HG02759 (cell line): ENCODE results near the gene CRABP2.
A peak's percentile ranks its signal among the peaks of the same experiment; 100 is the strongest.

Source experiments
- ATAC-seq: cut with Tn5 transposase; IDR thresholded peaks from one replicate; pipeline ENCODE4 v1.9.1; 2021; ENCODE audit warnings: mild to moderate bottlenecking, moderate library complexity; ENCODE audit not compliant: unreplicated experiment

The CRABP2 gene

DNA sequence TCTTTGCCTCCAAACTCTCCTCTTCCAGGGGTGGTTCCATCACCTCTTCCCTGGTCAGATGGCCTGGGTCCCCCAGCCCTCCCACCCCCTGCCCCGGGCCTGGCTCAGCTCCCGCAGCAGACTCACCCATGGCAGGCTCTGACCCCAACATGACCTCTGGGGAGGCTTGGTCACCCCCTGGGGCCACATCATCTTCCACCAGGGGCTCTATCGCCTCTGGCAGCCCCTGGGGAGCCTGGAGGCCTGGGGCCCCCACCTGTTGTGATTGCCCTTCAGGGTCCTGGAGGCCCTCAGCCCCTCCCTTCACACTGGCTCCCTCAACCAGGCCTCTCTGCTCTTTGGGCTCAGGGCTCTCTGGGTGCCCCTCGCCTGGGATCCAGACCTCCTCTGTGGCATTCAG lies 34.6 kb downstream of the CRABP2 start:
- ATAC-seq, result no peak

DNA sequence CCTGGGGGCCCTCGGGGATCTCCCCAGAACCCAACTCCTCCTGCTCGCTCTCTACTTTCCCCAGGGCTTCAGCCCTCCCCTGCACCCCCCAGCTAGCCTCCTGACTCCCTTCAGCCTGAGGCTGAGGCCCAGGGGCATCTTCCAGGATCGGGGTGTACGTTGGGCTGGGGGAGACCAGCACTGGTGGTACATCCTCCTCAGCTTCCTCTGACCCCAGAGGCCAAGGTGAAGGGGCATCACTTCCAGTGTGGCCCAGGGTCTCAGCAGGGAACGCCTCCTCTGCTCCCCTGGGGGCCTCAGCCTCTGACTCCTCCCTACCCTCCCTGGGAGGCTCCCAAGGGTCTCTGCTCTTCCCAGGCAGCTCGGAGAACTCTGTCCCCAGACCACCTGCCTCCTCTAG lies 35.0 kb downstream of the CRABP2 start:
- ATAC-seq, result no peak

DNA sequence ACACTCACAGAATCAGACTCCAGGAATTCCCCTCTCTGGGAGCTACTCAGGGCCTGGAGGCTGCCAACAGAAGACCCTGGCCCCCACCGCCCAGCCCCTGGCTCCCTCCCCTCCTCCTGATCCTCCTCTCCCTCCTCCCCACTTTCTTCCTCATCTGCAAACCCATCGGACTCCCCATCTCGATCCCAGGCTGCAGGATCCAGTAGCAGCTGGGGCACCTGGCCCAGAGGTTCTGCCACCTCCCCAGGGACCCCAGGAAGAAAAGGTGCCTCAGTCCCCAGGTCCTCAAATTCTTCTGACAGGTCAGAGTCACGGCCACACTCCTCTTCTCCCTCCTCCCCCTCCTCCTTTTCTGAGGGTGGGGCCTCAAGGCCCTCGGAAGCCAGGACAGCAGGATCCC lies 35.6 kb downstream of the CRABP2 start:
- ATAC-seq, result no peak

DNA sequence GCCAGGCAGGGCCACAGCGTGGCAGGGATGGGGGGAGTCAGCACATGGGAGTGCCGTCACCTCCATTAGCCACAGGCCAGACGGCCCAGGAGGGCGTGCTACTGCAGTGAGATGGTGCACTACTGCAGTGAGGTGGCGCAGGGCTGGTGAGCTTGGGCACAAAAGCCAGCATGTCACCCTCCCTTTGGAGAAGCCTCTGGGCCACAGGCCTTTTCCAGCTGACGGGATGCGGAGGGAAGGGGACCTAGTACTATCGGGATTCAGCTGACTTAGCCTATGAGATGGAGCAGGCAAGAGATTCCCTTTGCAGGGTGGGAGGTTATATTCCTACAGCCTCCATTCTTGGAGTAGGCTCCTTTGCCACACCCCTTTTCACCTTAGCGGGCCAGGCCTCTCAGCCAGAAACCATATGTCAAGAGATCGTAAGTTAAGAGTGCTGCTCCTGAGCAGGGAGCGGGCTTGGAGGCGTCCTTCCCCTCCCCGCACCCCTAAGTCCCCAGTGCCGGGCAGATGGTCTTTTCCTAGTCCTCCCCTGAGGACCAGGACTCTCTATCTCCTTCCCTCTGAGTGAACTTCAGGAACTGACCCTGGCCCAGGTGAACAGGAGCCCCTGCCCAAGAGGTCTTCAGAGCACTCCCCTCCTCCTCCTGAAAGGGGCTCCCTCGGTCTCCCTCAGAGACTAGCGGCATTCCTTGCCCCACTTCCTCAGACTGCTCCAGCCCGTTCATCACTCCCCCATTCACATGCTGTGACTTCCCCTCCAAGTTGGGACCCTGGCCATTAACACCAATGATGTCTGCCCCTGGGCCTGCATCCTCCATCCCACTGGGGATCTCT lies 36.4 kb downstream of the CRABP2 start:
- ATAC-seq, result no peak

DNA sequence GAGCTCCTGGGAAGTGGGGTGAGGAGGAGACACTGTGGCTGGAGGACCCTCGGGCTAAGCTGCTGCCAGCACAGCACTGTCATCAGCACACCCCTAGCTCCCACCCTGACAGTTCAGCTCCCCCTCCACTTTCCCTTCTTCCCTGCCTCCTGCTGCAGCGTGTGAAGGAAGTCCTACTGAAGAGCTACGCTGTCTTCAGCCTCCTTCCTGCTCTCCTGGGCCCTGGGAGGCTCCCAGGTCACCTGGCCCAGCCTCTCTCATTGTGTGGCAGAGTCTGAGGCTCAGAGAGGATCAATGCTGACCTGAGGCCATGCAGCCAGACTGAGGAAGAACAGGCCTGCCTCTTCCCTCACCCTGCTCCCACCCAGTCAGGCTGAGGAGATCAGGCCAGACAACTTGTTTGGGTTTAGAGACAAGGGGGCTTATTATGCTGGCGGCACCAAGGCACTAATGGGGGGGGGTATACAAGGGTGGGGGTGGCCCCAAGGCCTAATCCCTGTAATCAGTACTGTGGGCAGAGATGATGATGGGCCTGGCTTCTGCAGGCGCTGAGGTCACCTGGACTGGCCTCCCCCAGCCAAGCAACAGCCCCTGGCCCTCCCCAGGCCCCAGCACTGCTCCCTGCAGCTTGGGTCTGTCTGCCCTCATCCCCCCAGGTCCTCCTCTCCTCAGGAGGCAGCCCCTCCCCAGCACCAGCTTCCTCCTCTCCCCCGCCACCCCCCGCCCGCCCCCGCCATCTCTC lies 37.2 kb downstream of the CRABP2 start:
- ATAC-seq, result no peak

DNA sequence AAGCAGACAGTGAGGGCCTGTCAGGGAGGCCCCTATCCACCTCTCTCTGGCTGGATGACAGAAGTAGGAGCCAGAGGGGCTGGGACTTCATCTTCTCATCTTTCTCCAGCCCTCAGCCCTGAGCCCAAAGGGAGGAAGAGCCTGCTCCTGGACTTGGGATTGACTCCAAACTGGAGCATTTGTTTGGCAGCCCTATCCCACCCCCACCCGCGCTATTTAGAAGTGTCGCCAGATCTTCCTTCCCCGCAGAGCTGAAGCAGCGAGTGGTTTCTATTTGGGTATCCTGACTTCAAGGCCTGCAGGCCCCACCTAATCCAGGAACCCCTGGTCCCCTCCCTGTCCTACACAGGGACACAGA lies 37.8 kb downstream of the CRABP2 start:
- ATAC-seq, result no peak

DNA sequence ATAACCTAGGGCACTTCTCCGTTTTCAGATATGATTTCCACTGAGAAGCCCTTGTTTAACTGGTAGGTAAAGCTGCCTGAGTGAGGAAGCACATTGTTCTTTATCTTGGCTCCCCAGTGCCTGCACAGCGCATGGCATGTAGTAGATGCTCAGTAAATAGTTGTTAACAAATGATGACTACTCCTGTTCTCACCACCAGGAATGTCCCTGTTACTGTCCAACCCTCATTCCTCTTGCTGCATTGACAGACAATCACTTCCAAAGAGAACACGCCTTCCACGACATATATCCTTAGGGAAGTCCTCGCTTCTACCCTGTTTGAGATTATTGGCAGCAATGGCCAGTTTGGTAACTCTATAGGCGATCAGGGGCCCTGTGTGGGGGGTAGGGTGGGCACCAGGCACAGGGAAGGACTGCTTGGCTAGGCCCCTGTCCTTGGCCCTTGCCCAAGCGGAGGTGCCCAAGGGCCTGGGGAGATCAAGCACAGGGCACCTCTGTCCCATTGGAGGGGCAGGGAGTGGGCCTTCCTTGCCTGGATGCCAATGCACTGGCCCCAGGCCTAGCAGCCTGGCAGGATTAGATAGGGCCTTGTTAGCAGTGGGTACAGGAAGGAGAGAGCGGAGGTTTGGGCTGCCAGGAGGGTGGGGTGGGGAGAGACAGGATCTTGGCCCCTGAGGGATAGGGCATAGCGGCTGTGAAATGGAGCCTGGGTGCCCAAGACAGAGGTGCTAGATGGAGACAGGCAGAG lies 38.3 kb downstream of the CRABP2 start:
- ATAC-seq, result no peak

DNA sequence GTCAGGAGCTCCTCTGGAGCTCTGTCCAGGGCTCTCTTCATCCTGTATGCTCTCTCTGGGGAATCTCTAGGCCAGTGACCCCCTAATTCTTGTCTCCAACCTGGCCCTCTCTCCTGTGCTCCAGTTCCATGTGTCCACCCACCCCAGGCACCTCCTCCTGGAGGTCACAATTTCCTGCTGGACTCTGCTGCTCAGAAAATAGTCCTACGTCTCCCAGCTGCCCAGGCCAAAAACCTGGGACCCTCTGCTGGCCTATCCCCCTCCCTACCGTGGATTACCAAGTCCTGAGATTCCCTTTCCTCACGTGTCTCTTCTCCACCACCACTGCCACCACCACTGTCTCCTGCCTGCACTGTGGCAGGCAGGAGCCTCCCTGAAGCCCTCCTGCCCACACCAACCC lies 39.8 kb downstream of the CRABP2 start:
- no peak for ATAC-seq

DNA sequence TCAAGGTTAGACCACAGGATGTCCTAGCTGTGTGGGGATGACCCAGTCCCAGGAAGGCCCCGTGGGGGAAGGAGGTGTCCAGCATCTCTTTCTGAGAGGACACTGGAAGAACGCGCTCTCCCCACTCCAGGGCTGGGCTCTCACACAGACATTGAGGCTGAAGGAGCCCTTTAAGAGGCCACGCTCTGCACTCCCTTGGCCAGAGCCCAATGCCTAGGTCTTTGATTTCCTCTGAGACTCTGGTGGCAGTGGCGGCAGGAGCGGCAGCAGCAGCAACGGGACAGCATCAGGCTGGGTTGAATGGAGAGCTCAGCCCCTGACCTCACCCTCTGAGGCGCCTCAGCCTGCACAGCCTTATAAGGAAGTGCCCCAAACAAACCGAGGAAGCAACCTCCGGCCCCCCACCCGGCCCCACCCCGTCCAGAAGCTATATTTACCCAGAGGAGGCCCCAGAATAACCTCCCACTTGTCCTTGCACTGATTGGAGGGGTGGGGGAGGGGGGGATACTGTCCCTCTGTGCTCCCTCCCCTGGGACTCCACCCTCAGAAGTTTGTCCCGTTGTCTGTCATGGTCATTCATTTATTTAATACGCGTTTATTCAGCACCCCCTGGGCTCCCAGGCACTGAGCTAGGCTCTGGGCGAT lies 40.5 kb downstream of the CRABP2 start:
- ATAC-seq, result no peak

DNA sequence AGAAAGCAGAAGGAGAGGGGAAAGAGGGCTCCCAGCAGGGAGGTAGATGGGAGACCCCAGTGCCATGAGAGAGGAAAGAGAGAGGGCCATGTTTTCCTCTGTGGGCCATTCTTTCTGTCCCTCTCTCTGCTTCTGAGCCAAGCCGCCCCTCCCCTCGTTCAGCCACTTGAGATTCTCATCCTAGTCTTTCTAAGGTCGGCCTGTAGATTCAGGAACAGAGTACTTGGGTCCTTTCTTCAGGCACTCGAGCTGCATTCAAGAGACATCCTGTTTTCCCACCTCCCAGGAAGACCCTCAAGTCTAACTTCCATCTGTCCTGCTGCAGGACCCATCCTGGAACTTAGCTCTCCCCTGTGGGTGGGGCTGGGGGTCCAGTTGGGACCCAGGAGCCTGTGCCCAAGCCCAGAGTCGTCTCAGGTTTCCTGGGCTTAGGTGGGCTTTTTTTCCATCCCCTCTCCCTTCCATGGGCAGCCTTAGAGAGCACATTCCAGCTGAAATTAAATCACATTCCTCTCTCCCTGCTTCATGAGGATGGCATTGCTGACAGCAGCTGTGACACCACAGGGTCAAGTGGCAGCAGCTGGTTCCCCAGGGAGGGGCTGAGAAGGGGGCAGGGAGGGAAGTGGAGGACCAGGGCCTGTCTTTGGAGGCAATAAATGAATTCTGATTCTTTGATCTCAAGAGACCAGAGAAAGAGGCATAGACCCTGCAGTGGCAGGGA lies 41.2 kb downstream of the CRABP2 start:
- ATAC-seq, result no peak

DNA sequence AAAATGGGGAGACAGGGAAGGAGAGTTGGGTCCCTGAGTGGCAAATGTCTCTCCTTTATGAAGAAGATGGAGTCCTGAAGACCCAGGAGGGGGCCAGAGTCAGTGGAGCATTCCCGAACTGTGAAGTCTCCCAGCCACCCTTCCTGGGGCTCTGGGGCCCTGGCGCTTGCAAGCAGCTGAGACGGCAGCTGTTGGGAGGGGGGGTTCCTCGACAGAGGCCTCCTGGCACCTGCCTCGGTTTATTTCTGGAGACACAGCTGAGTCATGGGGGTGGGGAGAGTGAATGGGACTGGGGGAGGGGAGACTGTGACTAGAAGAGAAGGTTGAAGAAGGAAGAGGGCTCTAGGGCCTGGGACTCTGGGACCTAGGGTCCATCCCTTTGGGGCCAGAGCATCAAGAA lies 42.2 kb downstream of the CRABP2 start:
- no peak for ATAC-seq

DNA sequence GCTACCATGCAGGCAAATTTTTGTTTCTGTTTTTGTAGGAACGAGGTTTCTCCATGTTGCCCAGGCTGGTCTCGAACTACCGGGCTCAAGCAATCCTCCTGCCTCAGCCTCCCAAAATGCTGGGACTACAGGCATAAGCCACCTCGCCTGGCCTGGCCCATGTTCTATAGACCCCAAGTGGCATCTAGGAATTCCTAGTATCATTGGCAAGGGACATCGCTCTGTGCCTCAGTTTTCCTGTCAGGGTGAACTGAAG lies 42.7 kb downstream of the CRABP2 start:
- no peak for ATAC-seq

DNA sequence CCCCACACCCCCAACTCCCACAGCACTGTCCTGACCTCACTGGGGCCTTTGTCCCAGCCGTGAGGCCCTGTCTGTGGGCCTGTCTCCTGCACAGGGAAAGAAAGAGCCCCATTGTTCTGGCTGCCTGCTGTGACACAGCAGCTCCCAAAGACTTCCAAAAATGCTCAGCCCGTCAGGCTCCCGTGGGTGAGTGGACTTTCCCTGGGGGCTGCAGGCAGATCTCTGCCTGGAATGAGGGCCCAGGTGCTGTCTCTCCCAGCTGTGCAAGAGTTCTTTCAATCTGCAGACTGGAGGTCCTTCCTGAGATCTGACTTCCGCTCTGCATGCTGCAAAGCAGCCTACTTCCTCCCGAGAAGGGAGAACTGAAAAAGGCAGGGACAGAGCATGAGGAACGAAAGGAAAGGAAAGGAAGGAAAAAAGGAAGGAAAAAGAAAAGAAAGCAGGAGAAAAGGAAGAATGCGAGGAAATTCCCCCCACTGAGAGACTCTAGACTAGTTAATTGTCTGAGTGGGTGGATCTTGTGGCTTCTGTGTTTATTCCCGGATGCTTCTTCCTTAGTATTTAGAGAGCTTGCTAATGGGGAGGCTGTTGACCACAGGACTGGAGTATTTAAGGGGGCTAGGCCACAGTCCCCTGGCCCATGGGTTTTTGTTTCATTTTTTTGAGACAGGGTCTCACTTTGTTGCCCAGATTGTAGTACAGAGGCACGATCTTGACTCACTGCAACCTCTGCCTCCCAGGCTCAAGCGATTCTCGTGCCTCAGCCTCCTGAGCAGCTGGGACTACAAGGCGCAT lies 43.2 kb downstream of the CRABP2 start:
- no peak for ATAC-seq

DNA sequence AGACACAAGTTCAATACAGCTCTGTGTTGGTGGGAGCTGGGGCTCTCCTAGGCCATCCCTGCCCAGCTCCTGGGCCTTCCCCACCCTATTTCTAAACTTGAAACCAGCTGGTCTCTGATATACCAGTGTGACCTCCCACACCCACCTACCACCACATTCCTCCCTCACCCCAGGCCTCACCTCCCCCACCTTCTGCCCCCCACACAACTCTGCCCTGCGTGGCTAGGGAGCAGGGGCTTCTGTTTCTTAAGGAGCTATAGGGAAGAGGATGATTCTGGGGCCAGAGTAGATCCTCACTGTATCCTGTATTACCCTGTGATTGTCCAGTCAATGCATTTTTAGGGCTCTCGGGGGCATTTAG lies 44.7 kb downstream of the CRABP2 start:
- peak; percentile 2 for ATAC-seq

DNA sequence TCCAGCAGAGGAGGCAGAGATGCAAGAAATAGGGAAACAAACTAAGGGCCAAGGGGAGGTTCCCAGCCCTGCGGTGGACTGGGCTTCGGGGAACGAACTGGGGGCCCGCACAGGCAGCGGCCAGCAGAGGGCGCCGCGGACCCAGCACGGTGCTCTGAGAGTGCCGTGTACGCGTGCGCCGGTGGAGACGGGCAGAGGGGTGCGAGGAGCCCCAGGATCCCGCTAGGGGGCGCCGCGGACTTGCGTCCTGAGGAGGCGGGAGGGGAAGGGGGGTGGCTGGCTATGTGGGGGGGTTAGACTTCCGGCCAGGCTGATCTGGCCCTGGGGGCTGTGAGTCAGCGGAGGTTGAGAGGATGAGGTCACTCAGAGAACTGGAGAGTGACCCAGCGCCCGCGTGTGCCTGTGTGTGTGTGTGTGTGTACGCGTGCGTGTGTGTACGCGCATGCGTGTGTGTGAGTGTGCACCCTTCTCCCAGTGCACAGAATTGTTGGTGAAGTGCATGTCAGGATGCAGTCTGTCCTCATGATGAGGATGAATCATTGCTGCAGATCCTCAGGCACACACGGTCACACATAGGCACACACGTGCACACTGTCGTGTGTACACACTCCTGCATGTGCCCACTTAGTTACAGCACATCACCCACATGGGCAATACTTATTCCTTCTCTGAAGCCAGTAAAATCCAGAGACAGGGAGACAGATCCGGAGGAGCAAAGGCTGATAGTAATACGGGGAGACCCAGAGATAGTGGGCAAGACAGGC lies 45.2 kb downstream of the CRABP2 start:
- peak; percentile 63 for ATAC-seq

DNA sequence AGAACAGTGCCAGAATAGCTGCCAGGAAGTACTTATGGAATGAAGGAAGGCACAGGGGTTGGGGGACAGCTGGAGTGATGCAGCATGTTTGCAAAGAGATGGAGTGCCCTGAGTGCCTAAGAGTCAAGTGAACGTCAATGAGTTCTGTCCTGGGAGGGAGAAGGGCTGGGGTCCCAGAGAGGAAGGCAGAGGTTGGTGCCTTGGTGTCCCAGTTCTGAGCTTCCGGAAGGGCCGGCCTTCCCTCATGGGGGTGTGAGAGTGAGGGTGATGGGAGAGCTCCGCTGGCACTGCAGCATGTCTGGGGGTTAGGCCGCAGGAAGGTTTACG lies 45.8 kb downstream of the CRABP2 start:
- ATAC-seq, result no peak

DNA sequence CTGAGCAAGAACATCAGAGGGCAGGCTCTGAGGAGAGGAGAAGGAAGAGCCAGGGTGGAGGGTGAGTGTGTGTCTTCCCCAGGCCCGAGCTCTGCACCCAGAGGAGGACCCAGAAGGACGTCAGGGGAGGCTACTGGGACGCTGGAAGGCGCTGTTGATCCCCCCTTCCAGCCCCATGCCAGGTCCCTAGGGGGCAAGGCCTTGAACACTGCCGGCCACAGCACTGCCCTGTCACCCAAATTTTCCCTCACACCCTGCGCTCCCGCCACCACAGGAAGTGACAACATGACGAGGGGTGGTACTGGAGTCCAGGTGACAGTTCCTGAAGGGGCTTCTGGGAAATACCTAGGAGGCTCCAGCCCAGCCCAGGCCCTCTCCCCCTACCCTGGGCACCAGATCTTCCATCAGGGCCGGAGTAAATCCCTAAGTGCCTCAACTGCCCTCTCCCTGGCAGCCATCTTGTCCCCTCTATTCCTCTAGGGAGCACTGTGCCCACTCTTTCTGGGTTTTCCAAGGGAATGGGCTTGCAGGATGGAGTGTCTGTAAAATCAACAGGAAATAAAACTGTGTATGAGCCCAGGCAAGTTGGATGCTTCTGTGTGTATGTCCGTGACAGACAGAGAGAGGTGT lies 46.3 kb downstream of the CRABP2 start:
- ATAC-seq, result no peak

DNA sequence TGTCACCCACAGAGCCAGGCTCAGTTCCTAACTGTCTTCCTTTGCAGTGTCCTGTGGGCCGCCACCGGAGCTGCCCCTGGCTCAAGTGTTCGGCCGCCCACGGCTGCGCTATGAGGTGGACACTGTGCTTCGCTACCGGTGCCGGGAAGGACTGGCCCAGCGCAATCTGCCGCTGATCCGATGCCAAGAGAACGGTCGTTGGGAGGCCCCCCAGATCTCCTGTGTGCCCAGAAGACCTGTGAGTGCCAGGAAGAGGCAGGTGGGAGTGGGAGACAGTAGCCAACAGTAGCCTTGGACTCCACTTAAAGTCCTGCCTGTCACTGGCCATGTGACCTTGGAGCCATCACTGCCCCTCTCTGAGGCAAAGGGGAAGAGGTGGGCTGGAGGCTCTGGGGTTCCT lies 46.9 kb downstream of the CRABP2 start:
- ATAC-seq, result no peak

DNA sequence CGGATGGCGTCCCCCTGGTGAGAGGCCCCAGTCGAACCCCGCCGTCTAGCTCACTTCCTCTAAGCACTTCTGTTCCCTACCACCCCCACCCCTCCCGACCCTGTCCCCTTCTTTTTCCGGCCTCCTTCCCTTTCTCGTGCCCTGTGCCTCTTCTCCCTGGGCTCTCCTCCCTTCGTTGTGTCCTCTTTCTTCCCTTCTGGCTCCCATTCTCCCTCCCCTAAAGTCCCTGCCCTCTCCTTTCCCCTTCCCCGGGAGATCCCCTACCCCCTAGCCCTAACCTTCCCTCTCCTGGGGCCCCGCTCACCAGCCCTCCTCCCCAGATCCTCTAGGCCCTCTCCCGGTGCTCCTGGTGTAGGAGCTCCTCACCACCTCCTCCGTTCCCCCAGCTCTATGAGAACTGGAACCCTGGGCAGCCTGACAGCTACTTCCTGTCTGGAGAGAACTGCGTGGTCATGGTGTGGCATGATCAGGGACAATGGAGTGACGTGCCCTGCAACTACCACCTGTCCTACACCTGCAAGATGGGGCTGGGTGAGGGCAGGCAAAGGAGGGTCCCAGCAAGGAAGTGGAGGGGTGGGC lies 47.6 kb downstream of the CRABP2 start:
- no peak for ATAC-seq
